GM18505 (cell line): ENCODE results near the gene AVEN.
"Not testable (repeated sequence)": the region's sequence is repeated elsewhere in the genome, so short reads cannot be mapped to it uniquely, and the experiment has no call there.

Experiments
- ATAC-seq: cut with Tn5 transposase; IDR thresholded peaks from one replicate; pipeline ENCODE4 v1.9.1; 2021; ENCODE audit not compliant: unreplicated experiment
- POLR2A ChIP-seq: IDR thresholded peaks from 4 replicates; pipeline ENCODE4 v1.6.1; 2011; ENCODE audit warnings: borderline replicate concordance; ENCODE audit not compliant: insufficient read depth, insufficient read length; ENCODE audit errors: extremely low read depth

The AVEN gene

DNA sequence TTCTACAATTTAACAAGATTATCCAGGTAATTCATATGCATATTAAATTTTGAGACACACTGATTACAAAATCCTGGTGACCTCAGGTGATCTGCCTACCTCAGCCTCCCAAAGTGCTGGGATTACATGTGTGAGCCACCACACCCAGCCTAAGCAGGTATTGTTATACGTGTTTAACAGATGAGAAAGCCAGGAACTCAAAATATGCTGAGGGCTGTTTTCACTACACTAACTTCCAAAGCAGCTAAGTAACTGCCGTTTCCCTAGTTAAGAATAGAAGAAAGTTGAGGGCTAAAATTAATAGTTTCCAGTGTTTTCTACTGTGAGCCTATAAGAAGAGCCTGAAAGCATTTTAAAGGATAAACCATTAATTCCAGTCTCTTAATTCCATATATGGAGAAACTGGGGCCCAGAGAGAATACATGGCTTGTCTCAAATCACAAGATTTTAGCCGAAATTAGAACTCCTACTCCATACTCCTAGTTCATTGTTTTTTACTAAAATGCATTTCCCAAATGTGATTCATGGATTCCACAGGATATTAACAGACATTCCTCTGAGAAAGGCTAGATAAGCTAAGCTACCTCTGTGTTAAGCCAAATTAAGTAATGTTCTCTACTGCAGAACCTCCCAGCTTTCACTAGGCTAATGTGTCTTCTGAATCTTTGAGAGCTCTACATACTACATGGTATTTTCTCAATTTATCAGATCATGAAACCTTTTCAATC lies 17.0 kb upstream of the AVEN start:
- ATAC-seq = no peak
- no peak for TF ChIP-seq POLR2A

DNA sequence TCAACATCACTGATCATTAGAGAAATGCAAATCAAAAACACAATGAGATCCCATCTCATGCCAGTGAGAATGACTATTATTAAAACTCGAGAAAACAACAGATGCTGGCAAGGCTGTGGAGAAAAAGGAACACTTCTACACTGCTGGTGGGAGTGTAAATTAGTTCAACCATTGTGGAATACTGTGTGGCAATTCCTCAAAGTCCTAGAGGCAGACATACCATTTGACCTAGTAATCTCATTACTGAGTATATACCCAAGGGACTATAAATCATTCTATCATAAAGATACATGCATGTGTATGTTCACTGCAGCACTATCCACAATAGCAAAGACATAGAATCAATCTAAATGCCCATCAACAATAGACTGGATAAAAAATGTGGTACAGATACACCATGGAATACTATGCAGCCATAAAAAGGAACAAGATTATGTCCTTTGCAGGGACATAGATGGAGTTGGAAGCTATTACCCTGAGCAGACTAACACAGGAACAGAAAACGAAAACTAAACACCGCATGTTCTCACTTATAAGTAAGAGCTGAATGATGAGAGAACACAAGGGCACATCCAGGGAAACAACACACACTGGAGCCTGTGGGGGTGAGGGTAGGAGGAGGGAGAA lies 15.2 kb upstream of the AVEN start:
- no peak for ATAC-seq
- no peak for TF ChIP-seq POLR2A

DNA sequence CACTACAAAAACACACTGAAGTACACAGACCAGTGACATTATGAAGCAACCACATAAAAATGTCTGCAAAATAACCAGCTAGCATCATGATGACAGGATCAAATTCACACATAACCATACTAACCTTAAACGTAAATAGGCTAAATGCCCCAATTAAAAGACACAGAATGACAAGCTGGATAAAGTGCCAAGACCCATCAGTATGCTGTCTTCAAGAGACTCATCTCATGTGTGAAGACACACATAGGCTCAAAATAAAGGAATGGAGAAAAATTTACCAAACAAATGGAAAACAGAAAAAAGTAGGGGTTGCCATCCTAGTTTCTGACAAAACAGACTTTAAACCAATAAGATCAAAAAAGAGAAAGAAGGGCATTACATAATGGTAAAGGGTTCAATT lies 11.4 kb upstream of the AVEN start:
- not testable (repeated sequence) for ATAC-seq

DNA sequence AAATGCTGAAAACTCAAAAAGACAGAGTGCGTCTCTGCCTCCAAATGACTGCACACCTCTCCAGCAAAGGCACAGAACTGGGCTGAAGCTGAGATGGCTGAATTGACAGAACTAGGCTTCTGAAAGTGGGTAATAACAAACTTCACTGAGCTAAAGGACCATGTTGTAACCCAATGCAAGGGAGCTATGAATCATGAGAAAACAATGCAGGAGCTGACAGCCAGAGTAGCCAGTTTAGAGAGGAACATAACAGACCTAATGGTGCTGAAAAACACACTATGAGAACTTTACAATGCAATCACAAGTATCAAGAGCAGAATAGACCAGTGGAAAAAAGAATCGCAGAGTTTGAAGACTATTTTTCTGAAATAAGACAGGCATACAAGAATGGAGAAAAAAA lies 10.1 kb upstream of the AVEN start:
- ATAC-seq = no peak
- TF ChIP-seq POLR2A = no peak

DNA sequence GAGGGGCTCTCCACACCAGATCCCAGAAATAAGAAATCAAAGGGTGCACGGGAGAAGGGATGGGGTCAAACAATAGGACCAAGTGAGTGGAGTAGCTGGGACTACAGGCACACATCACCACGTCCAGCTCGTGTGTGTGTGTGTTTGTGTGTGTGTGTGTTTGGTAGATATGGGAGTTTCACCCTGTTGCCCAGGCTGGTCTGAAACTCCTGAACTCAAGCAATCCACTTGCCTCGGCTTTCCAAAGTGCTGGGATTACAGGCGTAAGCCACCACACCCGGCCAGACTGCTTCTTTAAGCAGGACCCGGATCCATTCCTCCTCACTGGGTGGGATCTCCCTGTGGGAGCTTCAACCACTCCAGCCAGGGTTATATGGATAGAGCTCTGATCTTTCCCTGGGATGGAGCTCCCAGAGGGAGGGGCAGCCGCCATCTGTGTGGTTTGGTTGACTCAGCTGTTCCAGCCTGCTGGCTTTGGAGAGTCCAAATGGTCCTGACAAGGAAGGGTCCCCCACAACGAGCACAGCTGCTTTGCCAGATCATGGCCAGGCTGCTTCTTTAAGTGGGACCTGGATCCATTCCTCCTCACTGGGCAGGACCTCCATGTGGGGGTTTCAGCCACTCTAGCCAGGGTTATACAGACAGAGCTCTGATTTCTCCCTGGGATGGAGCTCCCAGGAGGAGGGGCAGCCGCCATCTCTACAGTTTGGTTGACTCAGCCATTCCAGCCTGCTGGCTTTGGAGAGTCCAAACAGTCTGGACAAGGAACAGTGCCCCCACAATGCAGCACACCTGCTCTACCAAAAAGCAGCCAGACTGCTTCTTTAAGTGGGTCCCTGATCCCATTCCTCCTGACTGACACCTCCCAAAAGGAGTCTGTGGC lies 9.1 kb upstream of the AVEN start:
- no peak for ATAC-seq
- TF ChIP-seq POLR2A = no peak

DNA sequence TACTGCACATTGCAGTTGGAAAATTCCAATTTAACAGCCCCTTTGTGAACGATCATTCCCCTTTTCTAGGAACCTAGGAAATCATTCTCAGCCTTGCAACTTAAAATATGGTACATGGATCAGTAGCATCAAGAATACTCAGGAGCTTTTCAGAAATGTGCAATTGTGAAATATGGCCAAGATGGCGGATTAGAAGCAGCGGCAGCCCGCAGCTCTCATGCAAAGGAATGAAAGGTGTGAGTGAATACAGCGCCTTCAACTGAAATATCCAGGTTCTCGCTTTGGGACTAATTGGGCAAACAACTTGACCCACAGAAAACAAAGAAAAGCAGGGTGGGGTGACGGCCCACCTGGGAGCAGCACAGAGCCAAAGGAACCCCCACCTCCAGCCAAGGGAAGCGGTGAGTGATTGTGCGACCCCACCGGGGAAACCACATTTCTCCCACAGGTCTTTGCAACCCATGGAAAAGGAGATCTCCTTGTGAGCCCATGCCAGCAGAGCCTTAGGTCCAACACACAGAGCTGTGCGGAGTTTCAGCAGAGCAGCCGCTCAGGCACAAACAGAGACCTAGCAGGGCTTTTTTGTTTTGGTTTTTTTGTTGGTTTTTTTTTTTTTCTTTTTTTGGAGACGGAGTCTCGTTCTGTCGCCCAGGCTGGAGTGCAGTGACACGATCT lies 7.6 kb upstream of the AVEN start:
- ATAC-seq = no peak
- no peak for TF ChIP-seq POLR2A

DNA sequence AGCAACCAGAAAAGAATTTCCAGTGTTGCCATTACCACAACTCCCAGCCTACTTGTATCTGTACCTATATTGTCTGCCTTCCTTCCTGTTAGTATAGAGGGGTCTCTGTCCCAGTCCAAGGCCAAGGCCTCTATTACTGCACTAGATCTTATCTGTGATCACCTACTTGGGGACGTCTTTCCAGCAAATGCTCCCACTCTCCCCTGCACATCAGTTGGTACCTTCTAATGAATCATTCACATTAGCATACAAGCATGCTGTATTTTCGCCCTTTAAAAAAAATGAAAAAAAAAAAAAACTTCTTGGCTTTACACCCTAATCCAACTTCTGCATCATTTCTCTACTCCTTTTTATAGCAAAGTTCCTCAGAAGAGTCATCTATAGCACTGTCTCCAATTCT lies 4.8 kb upstream of the AVEN start:
- TF ChIP-seq POLR2A = no peak
- ATAC-seq = no peak

DNA sequence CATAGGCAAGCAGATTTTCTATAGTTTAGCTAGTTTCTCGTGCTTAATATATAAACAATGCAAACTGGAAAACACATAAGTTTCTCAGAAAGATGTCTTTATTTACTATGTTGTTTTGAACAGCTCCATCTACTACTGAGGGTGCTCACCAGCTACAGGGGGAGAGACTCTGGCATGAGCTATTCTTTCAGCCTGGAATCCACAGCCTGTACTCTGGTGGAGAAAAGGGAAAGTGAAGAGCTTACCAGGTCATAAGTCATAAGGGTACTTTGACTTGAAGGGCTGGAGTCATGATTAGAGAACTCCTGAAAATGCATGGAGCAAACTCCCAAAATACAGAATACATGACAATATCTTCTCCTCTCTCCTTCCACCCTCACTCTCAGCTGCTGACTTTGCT lies 4.4 kb upstream of the AVEN start:
- ATAC-seq = no peak
- TF ChIP-seq POLR2A = no peak

DNA sequence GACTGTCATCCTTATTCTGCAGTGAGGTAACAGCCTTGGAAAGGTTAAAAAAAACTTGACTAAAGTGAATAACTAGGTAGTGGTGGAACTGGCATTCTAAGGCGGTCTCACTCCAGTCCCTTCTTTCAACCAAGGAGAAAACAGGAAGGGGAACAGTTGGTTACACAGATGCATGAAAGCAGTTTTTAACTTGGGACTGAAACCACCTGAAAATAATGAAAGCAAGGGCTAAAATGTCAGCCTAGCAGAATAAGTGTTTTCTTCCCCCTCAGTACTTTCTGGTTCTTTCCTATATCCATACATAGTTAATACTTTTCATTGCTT lies 748 bp upstream of the AVEN start:
- no peak for TF ChIP-seq POLR2A
- no peak for ATAC-seq

DNA sequence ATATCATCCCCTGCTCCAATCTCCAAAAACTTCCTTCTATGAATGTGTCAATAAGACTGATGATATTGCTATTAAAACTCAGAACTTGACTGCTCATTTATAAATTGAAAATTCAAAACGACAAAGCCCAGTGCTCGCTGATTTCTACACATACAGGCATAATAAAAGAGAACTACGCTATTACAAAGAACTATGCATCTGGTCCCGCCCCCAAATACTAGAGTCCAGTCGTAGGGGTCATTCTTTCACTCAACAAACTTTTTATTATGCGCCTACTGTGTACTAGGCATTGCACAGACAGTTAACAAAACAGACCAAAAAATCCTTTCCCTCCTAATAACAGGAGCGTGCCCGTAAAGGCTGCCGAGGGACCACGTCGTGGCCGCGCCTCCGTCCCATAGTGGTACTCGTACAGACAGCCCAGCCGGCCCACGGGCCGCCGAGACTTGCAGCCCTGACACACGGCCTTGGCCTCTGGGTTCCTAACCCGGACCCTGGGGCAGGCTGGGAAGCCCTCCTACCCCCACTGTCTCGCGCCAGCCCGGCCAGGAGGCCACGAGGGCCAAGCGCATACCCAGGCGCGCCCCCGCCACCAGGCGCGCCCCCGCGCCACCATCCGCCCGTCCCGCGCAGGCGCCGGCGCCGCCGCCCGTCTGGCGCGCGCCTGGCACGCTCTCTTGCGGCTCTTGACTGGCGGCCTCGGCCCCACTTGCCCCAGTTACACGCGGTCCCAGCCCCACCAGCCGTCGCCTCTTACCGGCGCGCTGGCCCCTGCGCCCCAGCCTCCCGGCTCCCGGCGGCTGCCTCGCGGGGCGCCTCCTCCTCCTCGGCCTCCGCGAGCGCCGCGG lies 757 bp downstream of the AVEN start:
- peak; percentile 79 for ATAC-seq
- TF ChIP-seq POLR2A = peak; percentile 86

DNA sequence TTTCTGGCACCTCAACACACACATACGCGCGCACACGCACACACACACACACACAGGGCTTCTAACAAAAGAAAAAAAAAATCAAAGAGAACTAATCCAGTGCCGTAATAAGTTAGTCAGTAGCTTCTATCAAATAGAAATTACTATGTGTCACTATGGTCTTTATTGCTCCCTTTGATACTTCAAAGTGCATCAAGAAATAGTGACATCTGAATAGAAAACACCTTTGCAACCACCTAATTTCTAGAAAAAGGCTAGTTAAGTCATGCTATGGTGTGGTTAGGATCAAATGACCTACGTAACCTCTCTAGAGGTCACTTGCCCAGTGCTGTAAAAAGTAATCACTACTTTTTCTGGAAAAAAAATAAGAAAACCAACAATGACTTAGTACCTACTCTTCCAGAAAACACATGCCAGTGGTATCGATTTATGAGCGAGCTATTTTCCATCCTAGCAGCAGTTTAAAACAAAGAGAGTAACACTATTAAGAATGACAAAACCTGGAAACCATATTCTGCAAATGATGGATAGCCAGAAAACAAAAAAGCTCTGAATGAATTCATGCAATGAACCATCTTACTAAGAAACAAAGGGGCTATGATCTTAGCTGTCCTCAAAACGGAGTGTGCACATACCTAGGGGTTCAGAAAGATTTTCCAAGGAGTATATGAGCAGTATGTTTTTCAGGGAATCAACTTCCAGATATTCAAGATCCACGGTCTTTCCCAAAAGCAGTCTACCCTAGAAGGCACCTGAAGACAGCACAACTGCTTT lies 6.8 kb downstream of the AVEN start:
- TF ChIP-seq POLR2A = no peak
- no peak for ATAC-seq

DNA sequence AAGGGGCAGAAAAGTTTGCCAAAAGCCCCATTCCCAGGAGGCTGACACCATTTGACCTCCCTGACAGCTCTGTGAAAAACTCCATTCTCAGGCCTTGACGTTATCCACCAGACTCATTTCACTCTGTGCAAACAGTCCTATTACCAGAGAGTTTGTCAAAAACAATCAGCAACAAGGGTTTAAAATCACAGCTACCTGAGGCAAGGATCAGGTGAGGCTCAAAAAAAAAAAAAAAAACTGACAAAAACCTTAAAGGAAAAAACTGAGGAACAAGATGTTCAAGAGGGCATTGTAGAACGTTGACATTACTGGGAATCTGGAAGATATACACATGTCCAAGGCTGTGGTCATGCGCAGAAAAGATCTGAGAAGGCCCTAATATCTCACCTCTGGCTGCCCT lies 11.4 kb downstream of the AVEN start:
- no peak for TF ChIP-seq POLR2A
- no peak for ATAC-seq
